Spleen (tissue), 3 donors: ENCODE results near the gene PTPN11.

Experiments used
- POLR2A ChIP-seq, 3 donors: fragments of 450-650 bp; IDR thresholded peaks; one replicate each; pipeline ENCODE4 v1.5.1; 2017; ENCODE audit warnings: antibody characterized with exemption in 3 of 3, mild to moderate bottlenecking in 1 of 3
- POLR2AphosphoS5 ChIP-seq, 3 donors: sonication (generic); formaldehyde crosslinking; IDR thresholded peaks; one replicate each; pipeline ENCODE4 v1.5.1; 2017; ENCODE audit warnings: antibody characterized with exemption in 3 of 3

DNA sequence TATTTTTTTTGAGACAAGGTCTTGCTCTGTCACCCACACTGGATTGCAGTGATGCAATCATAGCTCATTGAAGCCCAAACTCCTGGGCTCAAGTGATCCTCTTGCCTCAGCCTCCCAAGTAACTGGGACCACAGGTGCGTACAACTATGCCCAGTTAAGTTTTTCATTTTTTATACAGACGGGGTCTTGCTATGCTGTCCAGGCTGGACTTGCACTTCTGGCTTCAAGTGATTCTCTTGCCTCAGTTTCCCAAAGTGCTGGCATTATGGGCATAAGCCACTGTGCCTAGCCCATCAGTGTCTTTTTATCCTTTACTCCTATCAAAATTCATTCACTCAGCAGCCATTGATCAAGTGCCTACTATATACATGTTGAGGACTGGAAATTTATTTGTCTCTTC lies 9.0 kb downstream of the PTPN11 start:
- no peak for TF ChIP-seq POLR2A (IDR thresholded peaks at IDR 0.05)
- no peak for TF ChIP-seq POLR2AphosphoS5 (IDR thresholded peaks at IDR 0.05)
